D721Med (cell line): Measurements from ENCODE around the gene MAN1C1.

Source experiments
- DNase-seq: peaks from one replicate; pipeline ENCODE4 v3.0.0; 2011; ENCODE audit warnings: low spot score; ENCODE audit not compliant: insufficient read length
- FAIRE-seq: peaks from 2 replicates; lab custom pipeline; 2011; peaks lifted over from hg19 to GRCh38; lab: Jason Lieb, UNC
- TF ChIP-seq, protein P1 (sequence below): IDR thresholded peaks from 2 replicates; pipeline ENCODE4 v1.5.1; 2012; ENCODE audit warnings: mild to moderate bottlenecking, control low read depth; ENCODE audit not compliant: insufficient read depth; ENCODE audit errors: missing control alignments

The MAN1C1 gene

DNA sequence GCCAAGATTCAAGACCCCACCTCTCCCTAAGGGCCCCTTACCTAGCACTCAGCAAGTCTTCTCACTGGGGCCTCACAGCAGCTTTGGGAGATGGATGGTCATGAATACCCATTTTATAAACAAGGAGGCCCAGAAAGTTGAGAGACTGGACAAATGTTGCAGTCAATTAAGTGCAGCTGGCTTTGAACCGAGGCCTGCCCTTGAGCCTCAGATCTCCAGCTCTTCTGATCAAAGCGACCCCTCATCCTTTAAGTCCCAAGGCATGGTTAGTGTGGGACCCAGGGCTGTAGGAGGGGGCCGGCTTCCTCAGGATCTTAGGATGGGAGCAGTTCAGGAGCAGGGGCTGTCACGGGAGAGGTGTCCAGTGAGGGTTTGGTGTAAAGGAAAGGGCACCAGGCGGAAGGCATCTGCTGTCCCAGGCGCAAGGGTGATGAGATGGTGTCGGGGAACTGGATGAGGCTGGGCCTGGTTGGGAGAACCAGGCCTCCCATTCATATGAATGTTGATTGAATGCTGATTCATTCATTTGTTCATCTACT is 198.0 kb downstream of the MAN1C1 start:
- TF ChIP-seq, protein P1, sequence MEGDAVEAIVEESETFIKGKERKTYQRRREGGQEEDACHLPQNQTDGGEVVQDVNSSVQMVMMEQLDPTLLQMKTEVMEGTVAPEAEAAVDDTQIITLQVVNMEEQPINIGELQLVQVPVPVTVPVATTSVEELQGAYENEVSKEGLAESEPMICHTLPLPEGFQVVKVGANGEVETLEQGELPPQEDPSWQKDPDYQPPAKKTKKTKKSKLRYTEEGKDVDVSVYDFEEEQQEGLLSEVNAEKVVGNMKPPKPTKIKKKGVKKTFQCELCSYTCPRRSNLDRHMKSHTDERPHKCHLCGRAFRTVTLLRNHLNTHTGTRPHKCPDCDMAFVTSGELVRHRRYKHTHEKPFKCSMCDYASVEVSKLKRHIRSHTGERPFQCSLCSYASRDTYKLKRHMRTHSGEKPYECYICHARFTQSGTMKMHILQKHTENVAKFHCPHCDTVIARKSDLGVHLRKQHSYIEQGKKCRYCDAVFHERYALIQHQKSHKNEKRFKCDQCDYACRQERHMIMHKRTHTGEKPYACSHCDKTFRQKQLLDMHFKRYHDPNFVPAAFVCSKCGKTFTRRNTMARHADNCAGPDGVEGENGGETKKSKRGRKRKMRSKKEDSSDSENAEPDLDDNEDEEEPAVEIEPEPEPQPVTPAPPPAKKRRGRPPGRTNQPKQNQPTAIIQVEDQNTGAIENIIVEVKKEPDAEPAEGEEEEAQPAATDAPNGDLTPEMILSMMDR, result no peak
- DNase-seq (no peak), FAIRE-seq (no peak)

DNA sequence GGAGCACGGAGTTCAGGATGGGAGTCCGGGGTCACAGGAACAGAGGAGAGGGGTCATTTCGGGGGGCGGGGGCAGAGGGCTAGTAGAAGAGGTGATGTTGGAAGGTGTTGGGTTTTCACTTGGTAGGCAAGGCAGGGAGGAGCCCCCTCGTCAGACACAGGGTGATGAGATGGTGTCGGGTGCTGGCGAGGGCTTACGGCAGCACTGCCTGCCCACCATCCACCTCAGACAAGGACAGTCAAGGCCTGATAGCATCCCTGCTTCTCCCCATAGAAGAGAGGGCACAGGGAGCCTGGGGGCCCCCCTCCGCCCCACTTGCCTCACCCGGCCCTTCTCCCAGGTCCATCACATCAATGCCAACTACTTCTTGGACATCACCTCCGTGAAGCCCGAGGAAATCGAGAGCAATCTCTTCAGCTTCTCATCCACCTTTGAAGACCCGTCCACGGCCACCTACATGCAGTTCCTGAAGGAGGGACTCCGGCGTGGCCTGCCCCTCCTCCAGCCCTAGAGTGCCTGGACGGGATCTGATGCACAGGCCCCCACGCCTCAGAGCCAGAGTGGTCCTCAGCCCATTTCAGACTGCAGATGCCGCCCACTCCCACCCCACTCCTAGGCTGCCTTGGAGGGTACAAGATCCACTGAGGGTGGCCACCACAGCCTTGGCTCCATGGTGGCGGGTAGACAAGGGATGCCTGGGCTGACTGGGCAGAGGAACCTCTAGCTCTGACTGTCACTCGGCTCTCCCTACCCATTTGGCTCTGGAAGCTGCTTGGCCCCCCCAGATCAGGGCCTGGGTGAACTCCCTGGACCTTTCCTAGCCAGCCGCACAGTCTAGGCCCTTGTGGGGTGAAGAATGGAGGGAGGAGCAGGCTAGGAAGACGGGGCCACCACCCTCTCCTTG is 198.9 kb downstream of the MAN1C1 start:
- DNase-seq, result no peak
- TF ChIP-seq, protein P1, result no peak

DNA sequence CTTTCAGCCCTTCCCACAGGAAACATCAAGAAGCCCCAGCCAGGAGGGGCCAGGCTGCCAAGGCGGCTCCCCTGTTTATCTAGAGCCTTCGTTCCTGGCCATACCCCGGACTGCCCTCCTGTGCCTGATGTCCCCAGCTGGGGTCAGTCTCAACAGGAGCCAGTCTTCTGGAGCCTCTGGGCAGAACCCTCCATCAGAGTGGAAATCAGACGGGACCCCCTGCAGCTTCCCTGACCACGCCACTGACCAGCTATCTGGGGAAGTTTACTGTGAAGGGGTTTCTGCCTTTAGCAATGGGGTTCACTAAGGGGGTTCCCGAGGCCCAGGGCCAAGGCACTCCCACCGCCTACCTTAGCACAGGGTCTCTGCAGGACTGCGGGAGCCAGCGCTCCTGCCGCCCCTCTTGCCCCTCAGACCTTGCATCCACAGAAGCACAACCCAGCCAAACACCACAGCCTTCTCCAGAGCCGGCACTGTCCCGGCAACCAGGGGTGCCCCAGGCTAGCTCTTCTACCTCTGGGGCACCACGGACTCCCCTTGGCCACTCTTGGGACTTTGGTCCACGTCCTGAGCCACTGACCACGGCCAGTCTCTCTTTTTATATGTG is 199.6 kb downstream of the MAN1C1 start:
- TF ChIP-seq, protein P1, result no peak
- no peak for FAIRE-seq
- no peak for DNase-seq

More for the DNA sequence above, 198.9 kb downstream of the MAN1C1 start:
- no peak for FAIRE-seq

DNA sequence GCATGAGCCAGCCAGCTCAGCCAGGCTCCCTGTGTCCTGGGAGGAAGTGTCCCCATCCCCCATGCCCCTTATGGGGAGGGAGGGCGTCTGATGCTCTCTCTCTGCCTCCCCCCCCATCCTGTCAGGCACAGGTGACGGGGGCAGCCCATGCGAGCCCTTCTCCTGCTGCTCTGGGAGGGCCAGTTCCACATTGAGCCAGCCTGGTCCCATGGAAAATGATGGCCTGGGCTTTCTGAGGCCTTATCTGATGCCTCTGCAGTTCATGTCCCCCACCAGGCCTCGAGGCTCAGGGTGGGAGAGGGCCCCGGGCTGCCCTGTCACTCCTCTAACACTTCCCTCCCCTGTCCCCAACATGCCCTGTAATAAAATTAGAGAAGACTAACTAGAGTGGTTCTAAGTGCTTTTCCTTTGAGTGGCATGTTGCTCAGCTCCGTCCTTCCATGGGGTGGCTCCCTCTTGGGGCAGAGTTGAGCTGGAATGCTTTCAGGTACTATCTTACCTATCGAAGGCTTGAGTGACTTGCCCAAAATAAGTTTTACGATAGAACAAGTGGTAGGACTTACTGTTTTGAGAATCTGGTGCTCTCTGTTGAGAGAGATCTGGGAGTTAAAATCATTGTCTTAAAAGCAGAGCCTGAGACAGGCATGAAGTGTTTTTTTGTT is 201.4 kb downstream of the MAN1C1 start:
- DNase-seq (no peak), FAIRE-seq (no peak)
- TF ChIP-seq, protein P1, result no peak

DNA sequence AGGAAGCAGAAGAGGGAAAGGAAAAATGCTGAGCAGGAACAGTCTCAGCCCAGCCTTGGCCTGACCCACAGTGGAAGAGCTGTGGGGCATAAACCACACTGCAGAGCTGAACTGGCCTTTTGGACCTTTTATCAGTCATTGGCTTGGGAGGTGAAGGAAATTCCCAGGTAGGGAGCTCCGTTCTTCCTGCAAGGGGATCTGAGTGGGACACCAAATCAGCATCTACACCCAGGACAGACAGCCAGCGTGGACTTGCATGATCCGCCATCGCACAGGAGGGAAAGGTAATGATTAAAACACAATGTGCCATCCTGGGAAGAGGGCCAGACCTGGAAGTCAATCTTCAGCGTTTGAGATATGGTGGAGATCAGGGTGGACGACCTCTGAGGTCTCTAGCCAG is 202.0 kb downstream of the MAN1C1 start:
- TF ChIP-seq, protein P1, result no peak
- DNase-seq (no peak), FAIRE-seq (no peak)

DNA sequence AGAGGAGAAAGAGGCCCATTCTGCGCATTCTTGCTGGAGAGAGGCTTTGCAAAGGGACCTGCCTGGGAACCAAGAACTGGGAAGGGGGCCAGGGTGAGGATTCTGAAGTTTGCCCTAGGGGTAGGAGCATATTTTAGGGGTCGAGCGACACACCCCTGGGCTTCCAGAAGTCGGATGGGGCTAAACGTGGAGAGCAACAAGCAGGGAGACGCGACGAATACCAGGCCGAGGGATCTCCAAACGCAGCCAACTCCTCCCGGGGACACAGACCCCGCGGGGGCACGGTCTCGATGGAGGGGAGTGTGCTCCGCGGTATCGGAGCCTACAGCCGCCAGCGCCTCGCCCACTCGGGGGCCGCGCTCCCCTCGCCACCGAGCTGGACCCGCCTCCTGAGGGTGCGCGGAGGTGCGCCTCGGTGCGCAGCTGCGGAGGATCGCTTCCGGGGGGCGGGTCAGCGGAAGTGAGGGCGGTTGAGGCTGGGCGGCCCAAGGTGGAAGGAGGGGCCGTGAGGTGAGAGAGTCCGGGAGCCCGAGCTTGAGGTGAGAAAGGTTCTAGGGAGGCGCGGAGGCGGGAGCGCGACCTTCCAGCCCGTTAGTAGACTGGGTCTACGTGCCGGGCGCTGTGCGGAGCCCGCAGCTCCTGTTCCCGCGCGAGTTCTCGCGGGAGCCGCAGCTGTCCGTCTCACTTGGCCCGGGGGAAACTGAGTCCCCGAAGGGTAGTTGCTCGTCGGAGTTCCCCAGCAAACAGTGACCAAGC is 203.1 kb downstream of the MAN1C1 start, which contains the start of gene MTFR1L:
MTFR1L (plus strand) TSS at position 464 of the 756 bp plus-strand sequence. CDS start 3,151 bp downstream, outside the sequence.
- TF ChIP-seq, protein P1, result no peak
- DNase-seq, result peak; percentile 86
- FAIRE-seq, result no peak
